ENCODE data around the gene CRB2. TPM values are rescaled to one million over a fixed set of nuclear protein-coding genes. Genes with fewer than 3 reads are reported as not detected.
"Not testable (repeated sequence)": the region's sequence is repeated elsewhere in the genome, so short reads cannot be mapped to it uniquely, and the experiment has no call there.

The CRB2 gene
- total RNA-seq, 6 experiments from 2014 or later = not detected

- DNase-seq (no peak), ATAC-seq (no peak)
- no peak for TF ChIP-seq POLR2A (IDR thresholded peaks at IDR 0.05)
- TF ChIP-seq CTCF (IDR thresholded peaks at IDR 0.05) = no peak
- no peak overlapping the region for H3K27ac ChIP-seq
- H3K27me3 ChIP-seq = no peaks in the 10 kb centered on the region
- H3K36me3 ChIP-seq = no peaks in the 10 kb centered on the region
- intact Hi-C loops (cut with DNase I) = no loop called here
- no peak overlapping the region for H3K4me3 ChIP-seq
- no peaks in the 10 kb centered on the region for H3K4me1 ChIP-seq
- H3K9me3 ChIP-seq = no peaks in the 10 kb centered on the region
- 100% methylated on average over 1 of the region's 5 CpGs for WGBS (ENCODE audit: insufficient coverage, low coverage, low lambda C conversion rate, missing lambda C conversion rate)
Measured at GRCh38 chr9:123395276-123395688, 39.3 kb downstream of the CRB2 start.

GRCh38 chr9:123395689-123396511, 39.9 kb downstream of the CRB2 start:
- Histone ChIP-seq H3K36me3 (no peaks in the 10 kb centered on the region), H3K27me3 (no peaks in the 10 kb centered on the region), H3K4me3 (no peak overlapping the region), H3K9me3 (no peaks in the 10 kb centered on the region), H3K27ac (no peak overlapping the region), H3K4me1 (no peaks in the 10 kb centered on the region)
- ATAC-seq (peak in 3 of 4 donors; percentile 10 to 28 (median 11)), DNase-seq (no peak)
- intact Hi-C loops (cut with DNase I) = no loop called here
- TF ChIP-seq CTCF (IDR thresholded peaks at IDR 0.05) (no peak), POLR2A (IDR thresholded peaks at IDR 0.05) (no peak)
- 91% methylated on average over 14 of the region's 24 CpGs for WGBS (ENCODE audit: insufficient coverage, low coverage, low lambda C conversion rate, missing lambda C conversion rate)

- ATAC-seq (no peak), DNase-seq (no peak)
- Histone ChIP-seq H3K9me3 (no peaks in the 10 kb centered on the region), H3K27me3 (no peaks in the 10 kb centered on the region), H3K36me3 (no peaks in the 10 kb centered on the region), H3K4me3 (no peak overlapping the region), H3K4me1 (no peaks in the 10 kb centered on the region), H3K27ac (no peak overlapping the region)
- intact Hi-C loops (cut with DNase I) = no loop called here
- no peak for TF ChIP-seq POLR2A (IDR thresholded peaks at IDR 0.05)
- no peak for TF ChIP-seq CTCF (IDR thresholded peaks at IDR 0.05)
- 80% methylated on average over 2 of the region's 4 CpGs for WGBS (ENCODE audit: insufficient coverage, low coverage, low lambda C conversion rate, missing lambda C conversion rate)
Measured at GRCh38 chr9:123397975-123398374, 42.0 kb downstream of the CRB2 start.

- WGBS (ENCODE audit: insufficient coverage, low coverage, low lambda C conversion rate, missing lambda C conversion rate) = 96% methylated on average over 8 of the region's 14 CpGs
- DNase-seq, H3K36me3 ChIP-seq: not testable (repeated sequence)
Measured at GRCh38 chr9:123398938-123399337, 42.9 kb downstream of the CRB2 start.

GRCh38 chr9:123399803-123400378, 43.9 kb downstream of the CRB2 start:
- H3K4me3 ChIP-seq = no peak overlapping the region
- DNase-seq (no peak), ATAC-seq (no peak)
- no peaks in the 10 kb centered on the region for H3K4me1 ChIP-seq
- intact Hi-C loops (cut with DNase I) = no loop called here
- H3K27me3 ChIP-seq = no peaks in the 10 kb centered on the region
- H3K36me3 ChIP-seq = no peaks in the 10 kb centered on the region
- TF ChIP-seq POLR2A (IDR thresholded peaks at IDR 0.05) (no peak), CTCF (IDR thresholded peaks at IDR 0.05) (peak in 3 of 4 donors; percentile 31 to 46 (median 38))
- WGBS (ENCODE audit: insufficient coverage, low coverage, low lambda C conversion rate, missing lambda C conversion rate) = 73% methylated on average over 7 of the region's 11 CpGs
- no peaks in the 10 kb centered on the region for H3K9me3 ChIP-seq
- no peak overlapping the region for H3K27ac ChIP-seq

More at GRCh38 chr9:123398938-123399337, 42.9 kb downstream of the CRB2 start:
- H3K27me3 ChIP-seq; H3K27ac ChIP-seq; H3K9me3 ChIP-seq; H3K4me1 ChIP-seq; ATAC-seq; H3K4me3 ChIP-seq; intact Hi-C loops (cut with DNase I): not testable (repeated sequence)
